Ishikawa (cell line): Measurements from ENCODE around the gene NTRK1.

ENCODE experiments used
- CEBPB ChIP-seq: IDR thresholded peaks from 2 replicates; pipeline ENCODE4 v1.6.1; 2012
- CREB1 ChIP-seq: IDR thresholded peaks from 2 replicates; pipeline ENCODE4 v1.6.1; 2012; ENCODE audit warnings: low read depth
- EGR1 ChIP-seq: IDR thresholded peaks from 2 replicates; pipeline ENCODE4 v1.6.1; 2012
- EP300 ChIP-seq: IDR thresholded peaks from 2 replicates; pipeline ENCODE4 v1.6.1; 2012; ENCODE audit warnings: borderline replicate concordance
- FOXM1 ChIP-seq: IDR thresholded peaks from 2 replicates; pipeline ENCODE4 v1.6.1; 2012; ENCODE audit warnings: low read depth, borderline replicate concordance
- NFIC ChIP-seq: IDR thresholded peaks from 2 replicates; pipeline ENCODE4 v1.6.1; 2012
- RAD21 ChIP-seq: IDR thresholded peaks from 2 replicates; pipeline ENCODE4 v1.6.1; 2012; ENCODE audit warnings: low read depth
- TAF1 ChIP-seq: IDR thresholded peaks from 2 replicates; pipeline ENCODE4 v1.6.1; 2012; ENCODE audit warnings: low read depth, mild to moderate bottlenecking
- TCF12 ChIP-seq: IDR thresholded peaks from 2 replicates; pipeline ENCODE4 v1.6.1; 2012; ENCODE audit warnings: low read depth
- TEAD4 ChIP-seq: IDR thresholded peaks from 2 replicates; pipeline ENCODE4 v1.6.1; 2012
- YY1 ChIP-seq: IDR thresholded peaks from 2 replicates; pipeline ENCODE4 v1.6.1; 2012; ENCODE audit warnings: low read depth
- ZBTB7A ChIP-seq: IDR thresholded peaks from 2 replicates; pipeline ENCODE4 v1.6.1; 2012; ENCODE audit warnings: low read depth
- TF ChIP-seq, protein P1 (sequence below): IDR thresholded peaks from 2 replicates; pipeline ENCODE4 v1.6.1; 2012
- TF ChIP-seq, protein P2 (sequence below): IDR thresholded peaks from 2 replicates; pipeline ENCODE4 v1.6.1; 2012
- TF ChIP-seq, protein P3 (sequence below): IDR thresholded peaks from 2 replicates; pipeline ENCODE4 v1.6.1; 2012; ENCODE audit warnings: low read depth, mild to moderate bottlenecking

NTRK1 gene

DNA sequence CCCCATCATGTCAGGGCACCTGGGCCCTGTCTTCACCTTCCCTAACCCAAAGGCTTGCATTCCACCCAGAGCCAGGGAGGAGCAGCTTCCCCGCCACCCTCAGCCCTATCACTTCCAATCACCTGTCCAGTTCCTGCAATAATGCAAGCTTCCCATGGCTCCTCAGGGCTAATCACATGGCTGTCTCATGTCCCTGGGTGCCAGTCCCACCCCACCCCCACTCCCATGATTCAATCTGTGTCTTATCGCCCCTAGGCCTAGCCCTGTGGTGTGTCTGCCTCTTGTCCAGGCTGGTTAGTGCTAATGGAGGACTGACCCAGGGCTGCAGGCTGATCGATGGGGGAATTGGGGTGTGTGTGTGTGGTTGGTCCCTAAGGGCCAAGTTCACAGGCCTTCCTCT lies 21.9 kb downstream of the NTRK1 start:
- TF ChIP-seq, protein P1, sequence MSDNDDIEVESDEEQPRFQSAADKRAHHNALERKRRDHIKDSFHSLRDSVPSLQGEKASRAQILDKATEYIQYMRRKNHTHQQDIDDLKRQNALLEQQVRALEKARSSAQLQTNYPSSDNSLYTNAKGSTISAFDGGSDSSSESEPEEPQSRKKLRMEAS: no peak
- no peak for TF ChIP-seq RAD21
- no peak for TF ChIP-seq ZBTB7A
- no peak for TF ChIP-seq CEBPB
- no peak for TF ChIP-seq CREB1
- TF ChIP-seq NFIC: no peak
- no peak for TF ChIP-seq TCF12
- TF ChIP-seq EGR1: no peak
- no peak for TF ChIP-seq TEAD4

DNA sequence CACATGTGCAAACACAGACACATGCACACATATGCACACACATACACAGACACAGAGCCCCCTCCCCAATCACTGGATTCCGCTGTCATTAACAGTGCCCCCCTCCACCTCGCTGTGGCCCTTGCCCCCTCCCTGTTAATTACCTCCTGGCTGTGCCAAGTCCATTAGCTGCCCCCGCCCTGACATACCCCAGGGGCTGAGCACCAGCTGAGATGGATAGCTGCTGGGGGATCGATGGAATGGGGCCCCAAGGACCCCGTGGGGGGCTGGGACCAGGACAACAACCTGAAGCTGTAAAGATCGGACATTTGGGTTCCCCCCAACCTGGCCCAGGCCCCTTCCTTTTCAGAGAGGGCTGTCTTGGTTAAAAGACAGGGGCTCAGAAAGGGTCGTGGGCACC lies 23.3 kb downstream of the NTRK1 start:
- no peak for TF ChIP-seq CREB1
- TF ChIP-seq, protein P2, sequence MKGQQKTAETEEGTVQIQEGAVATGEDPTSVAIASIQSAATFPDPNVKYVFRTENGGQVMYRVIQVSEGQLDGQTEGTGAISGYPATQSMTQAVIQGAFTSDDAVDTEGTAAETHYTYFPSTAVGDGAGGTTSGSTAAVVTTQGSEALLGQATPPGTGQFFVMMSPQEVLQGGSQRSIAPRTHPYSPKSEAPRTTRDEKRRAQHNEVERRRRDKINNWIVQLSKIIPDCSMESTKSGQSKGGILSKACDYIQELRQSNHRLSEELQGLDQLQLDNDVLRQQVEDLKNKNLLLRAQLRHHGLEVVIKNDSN: no peak

DNA sequence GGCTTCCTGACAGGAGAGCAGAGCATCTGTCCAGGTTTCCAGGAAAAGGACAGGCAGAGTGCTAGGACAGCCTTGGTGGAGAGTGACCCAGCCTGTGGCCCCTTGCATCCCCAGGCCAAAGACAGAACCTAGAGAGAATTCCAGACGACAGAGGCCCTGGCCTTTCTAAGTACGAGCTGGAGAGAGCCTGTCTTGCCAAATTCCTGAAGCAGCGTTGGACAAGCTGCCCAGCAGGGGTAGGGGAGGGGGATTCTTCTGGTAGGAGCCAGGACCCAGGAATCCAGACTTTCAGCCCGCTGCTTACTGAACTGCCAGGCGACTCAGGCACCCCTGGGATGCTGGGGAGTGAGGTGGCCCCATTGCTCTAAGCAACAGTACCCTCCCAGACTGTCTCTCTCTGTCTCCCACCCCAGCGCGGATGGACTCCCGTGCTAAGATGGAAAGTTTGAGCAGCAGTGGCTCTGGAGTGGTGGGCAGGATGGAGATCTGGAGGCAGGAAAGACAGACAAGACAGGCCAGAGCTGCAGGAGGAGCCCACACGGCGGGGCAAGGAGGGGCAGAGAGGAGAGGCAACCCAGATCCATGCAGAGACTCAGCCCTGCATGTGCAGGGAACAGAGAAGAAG lies 24.0 kb downstream of the NTRK1 start:
- TF ChIP-seq, protein P2: no peak
- no peak for TF ChIP-seq TAF1
- TF ChIP-seq EGR1: no peak
- no peak for TF ChIP-seq ZBTB7A
- no peak for TF ChIP-seq CEBPB
- TF ChIP-seq YY1: no peak
- no peak for TF ChIP-seq RAD21
- TF ChIP-seq NFIC: no peak
- TF ChIP-seq, protein P1: no peak

DNA sequence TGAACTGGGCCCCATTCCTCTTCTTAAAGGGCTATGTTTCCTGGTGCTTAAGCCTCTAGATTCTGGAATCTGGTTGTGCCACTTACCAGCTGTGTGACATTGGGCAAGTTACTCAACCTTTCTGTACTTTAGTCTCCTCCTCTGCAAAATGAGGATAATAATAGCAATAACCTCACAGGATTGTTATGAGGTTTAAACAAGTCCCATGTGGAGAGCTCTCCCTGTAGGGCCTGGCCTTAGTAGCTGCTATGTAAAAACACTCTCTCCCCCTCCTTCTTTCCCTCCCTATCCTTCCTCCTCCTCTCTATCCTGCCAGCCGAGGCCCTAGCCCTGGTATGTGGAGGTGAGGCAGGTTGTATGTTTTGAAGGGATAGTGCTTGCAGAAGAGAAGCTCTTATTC lies 24.6 kb downstream of the NTRK1 start:
- TF ChIP-seq EP300: no peak
- TF ChIP-seq TAF1: no peak
- TF ChIP-seq TEAD4: no peak
- TF ChIP-seq, protein P2: no peak
- TF ChIP-seq CREB1: no peak
- no peak for TF ChIP-seq RAD21
- TF ChIP-seq FOXM1: no peak
- no peak for TF ChIP-seq TCF12
- TF ChIP-seq NFIC: no peak

DNA sequence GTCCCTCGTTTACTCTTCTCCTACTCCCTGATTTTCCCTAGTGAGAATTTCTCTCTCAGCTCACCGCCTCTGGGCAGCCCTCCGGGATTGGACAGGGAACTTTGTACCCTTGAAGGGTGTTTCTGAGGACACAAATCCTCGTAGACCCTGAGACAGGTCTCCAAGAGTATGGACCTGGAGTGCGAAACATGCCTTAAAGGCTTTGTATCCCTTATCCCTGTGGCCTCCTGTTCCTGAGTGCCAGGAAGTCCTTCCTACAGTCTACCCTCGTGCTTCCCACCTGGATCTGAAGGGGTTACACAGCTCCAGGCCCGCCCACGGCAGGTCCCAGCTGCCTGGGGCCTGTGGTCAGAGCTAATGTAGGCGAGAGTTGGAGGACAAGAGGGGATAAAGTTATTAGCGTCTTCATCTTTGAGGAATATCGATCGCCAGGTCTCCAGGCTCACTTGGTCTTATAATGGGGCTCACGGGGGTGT lies 25.3 kb downstream of the NTRK1 start:
- TF ChIP-seq, protein P1: no peak
- TF ChIP-seq, protein P2: no peak
- TF ChIP-seq CREB1 (no peak), TAF1 (no peak), RAD21 (no peak)
- TF ChIP-seq, protein P3, sequence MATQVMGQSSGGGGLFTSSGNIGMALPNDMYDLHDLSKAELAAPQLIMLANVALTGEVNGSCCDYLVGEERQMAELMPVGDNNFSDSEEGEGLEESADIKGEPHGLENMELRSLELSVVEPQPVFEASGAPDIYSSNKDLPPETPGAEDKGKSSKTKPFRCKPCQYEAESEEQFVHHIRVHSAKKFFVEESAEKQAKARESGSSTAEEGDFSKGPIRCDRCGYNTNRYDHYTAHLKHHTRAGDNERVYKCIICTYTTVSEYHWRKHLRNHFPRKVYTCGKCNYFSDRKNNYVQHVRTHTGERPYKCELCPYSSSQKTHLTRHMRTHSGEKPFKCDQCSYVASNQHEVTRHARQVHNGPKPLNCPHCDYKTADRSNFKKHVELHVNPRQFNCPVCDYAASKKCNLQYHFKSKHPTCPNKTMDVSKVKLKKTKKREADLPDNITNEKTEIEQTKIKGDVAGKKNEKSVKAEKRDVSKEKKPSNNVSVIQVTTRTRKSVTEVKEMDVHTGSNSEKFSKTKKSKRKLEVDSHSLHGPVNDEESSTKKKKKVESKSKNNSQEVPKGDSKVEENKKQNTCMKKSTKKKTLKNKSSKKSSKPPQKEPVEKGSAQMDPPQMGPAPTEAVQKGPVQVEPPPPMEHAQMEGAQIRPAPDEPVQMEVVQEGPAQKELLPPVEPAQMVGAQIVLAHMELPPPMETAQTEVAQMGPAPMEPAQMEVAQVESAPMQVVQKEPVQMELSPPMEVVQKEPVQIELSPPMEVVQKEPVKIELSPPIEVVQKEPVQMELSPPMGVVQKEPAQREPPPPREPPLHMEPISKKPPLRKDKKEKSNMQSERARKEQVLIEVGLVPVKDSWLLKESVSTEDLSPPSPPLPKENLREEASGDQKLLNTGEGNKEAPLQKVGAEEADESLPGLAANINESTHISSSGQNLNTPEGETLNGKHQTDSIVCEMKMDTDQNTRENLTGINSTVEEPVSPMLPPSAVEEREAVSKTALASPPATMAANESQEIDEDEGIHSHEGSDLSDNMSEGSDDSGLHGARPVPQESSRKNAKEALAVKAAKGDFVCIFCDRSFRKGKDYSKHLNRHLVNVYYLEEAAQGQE: no peak

DNA sequence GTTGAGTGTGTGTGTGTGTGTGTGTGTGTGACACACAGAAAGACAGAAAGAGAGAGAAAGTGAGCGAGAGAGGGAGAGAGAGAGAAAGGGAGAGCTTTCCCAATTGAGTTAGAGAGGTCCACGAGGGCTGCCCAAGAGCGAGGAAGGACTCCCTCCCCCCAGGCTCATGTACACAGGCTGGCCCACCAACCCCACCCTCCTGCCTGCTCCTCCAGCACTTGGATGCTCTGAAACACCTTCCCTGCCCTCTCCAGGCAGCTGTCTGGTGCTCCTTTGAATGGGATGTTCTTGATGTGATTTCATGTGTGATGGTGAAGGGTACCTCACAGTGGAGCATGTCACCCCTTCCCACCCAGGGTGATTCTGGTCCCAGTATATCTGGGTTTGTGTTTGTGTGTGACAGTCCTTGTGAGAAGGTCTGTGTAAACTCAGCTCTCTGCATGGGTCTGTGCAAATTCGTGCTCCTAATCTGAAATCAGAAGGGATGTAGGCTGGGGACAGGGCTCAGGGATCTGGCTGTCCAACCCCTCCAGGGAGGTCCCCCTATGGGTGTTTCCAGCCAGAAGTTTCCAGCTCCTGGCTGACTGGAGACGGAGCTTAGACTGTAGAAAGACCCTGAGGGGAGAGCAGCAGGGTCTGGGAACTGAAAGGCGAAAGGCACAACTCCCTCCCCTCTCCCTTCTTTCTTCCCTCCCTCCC lies 26.1 kb downstream of the NTRK1 start:
- TF ChIP-seq RAD21 (no peak), FOXM1 (no peak), YY1 (no peak), TAF1 (no peak), TEAD4 (no peak), TCF12 (no peak), ZBTB7A (no peak), CEBPB (no peak), EP300 (no peak), NFIC (no peak), CREB1 (no peak), EGR1 (no peak)
- TF ChIP-seq, protein P3: no peak
- TF ChIP-seq, protein P1: no peak
- TF ChIP-seq, protein P2: no peak
